SK-N-SH (cell line): ENCODE data around the gene NRG3. TPM values are rescaled to one million over a fixed set of nuclear protein-coding genes. Genes with fewer than 3 reads are reported as not detected.

Source experiments
- CTCF ChIA-PET: fragments of 300-600, 350-600 bp; formaldehyde crosslinking; extraction: SDS; loops from one replicate; lab custom pipeline; 2021; lab: Yijun Ruan, JAX
- POLR2A ChIA-PET: fragments of 350-600 bp; sonication (Branson Sonifier 250); formaldehyde crosslinking; extraction: SDS; loops from one replicate; lab custom pipeline; 2020; ENCODE audit warnings: antibody characterized with exemption, inconsistent platforms; lab: Yijun Ruan, JAX
- DNase-seq: peaks from one replicate; pipeline ENCODE4 v3.0.0; 2012
- H2AFZ ChIP-seq: fragments of 200-600 bp; sonication (generic); 2 replicates; pipeline ENCODE4 v1.8.1; 2016; ENCODE audit warnings: antibody characterized with exemption, mild to moderate bottlenecking, low read depth
- H3F3A ChIP-seq: fragments of 200-600 bp; sonication (generic); replicated peaks from 2 replicates; pipeline ENCODE3; 2016; ENCODE audit warnings: antibody characterized with exemption, mild to moderate bottlenecking; ENCODE audit not compliant: insufficient read depth
- H3K27ac ChIP-seq, 2 experiments: fragments of 200-500 bp in 1 of 2; fragments of 200-600 bp in 1 of 2; sonication (Bioruptor generic) in 1 of 2; sonication (generic), shearing (Covaris generic) in 1 of 2; 2 replicates each; pipeline versions ENCODE4 v1.5.1 to v1.6.1; 2014 to 2016; ENCODE audit warnings: low read depth in 2 of 2, inconsistent platforms in 1 of 2, low read length in 1 of 2, mild to moderate bottlenecking in 1 of 2, mixed read lengths in 1 of 2
- H3K27me3 ChIP-seq: fragments of 200-600 bp; sonication (generic), shearing (Covaris generic); 2 replicates; pipeline ENCODE4 v1.6.1; 2016; ENCODE audit warnings: mixed run types; ENCODE audit not compliant: insufficient read depth
- H3K36me3 ChIP-seq, 2 experiments: fragments of 200-500 bp in 1 of 2; fragments of 200-600 bp in 1 of 2; sonication (Bioruptor generic) in 1 of 2; sonication (generic) in 1 of 2; replicated peaks in 1 of 2; 2 replicates each; pipeline versions ENCODE3 to v1.5.1; 2014 to 2016; ENCODE audit warnings: low read length in 1 of 2, mild to moderate bottlenecking in 1 of 2; ENCODE audit not compliant: insufficient read depth in 2 of 2, control insufficient read depth in 1 of 2
- H3K4me1 ChIP-seq, 2 experiments: fragments of 200-500 bp in 1 of 2; fragments of 200-600 bp in 1 of 2; sonication (Bioruptor generic) in 1 of 2; sonication (generic), shearing (Covaris generic) in 1 of 2; 2 replicates each; pipeline versions ENCODE4 v1.5.1 to v1.6.1; 2014 to 2016; ENCODE audit warnings: low read depth in 1 of 2, low read length in 1 of 2, mixed run types in 1 of 2; ENCODE audit not compliant: insufficient read depth in 2 of 2, control insufficient read depth in 1 of 2
- H3K4me2 ChIP-seq: fragments of 200-600 bp; sonication (generic), shearing (Covaris generic); 2 replicates; pipeline ENCODE4 v1.6.1; 2017; ENCODE audit warnings: mixed run types
- H3K4me3 ChIP-seq, 2 experiments: fragments of 200-500 bp in 1 of 2; fragments of 200-600 bp in 1 of 2; sonication (Bioruptor generic) in 1 of 2; sonication (generic), shearing (Covaris generic) in 1 of 2; 2 replicates each; pipeline versions ENCODE4 v1.5.1 to v1.8.1; 2014 to 2016; ENCODE audit warnings: low read depth in 2 of 2, inconsistent platforms in 1 of 2, low read length in 1 of 2, mild to moderate bottlenecking in 1 of 2, mixed read lengths in 1 of 2, moderate library complexity in 1 of 2
- H3K79me2 ChIP-seq: fragments of 200-600 bp; sonication (generic); 2 replicates; pipeline ENCODE4 v1.8.1; 2017; ENCODE audit warnings: mild to moderate bottlenecking; ENCODE audit not compliant: insufficient read depth
- H3K9ac ChIP-seq: fragments of 200-600 bp; sonication (generic); 2 replicates; pipeline ENCODE4 v1.6.1; 2017; ENCODE audit warnings: mixed run types
- H3K9me2 ChIP-seq: fragments of 200-600 bp; sonication (generic); 2 replicates; pipeline ENCODE4 v1.6.1; 2017; ENCODE audit warnings: mixed run types
- H3K9me3 ChIP-seq: fragments of 200-600 bp; sonication (generic); 2 replicates; pipeline ENCODE4 v1.6.1; 2017; ENCODE audit warnings: mixed run types, mild to moderate bottlenecking, moderate library complexity
- H4K20me1 ChIP-seq: fragments of 200-600 bp; sonication (generic); 2 replicates; pipeline ENCODE4 v1.6.1; 2017; ENCODE audit warnings: mild to moderate bottlenecking, mixed run types; ENCODE audit not compliant: insufficient read depth
- CTCF ChIP-seq: fragments of 200-600 bp; sonication (generic); IDR thresholded peaks from 2 replicates; pipeline ENCODE4 v1.6.1; 2017; ENCODE audit warnings: antibody characterized with exemption, mild to moderate bottlenecking, moderate library complexity
- FOXM1 ChIP-seq: IDR thresholded peaks from 2 replicates; pipeline ENCODE4 v1.4.0; 2012; ENCODE audit warnings: low read depth, mild to moderate bottlenecking
- IRF3 ChIP-seq: fragments of 150-350 bp; IDR thresholded peaks from 2 replicates; pipeline ENCODE4 v1.6.1; 2016; ENCODE audit warnings: mild to moderate bottlenecking, low read depth, low read length
- MAX ChIP-seq: IDR thresholded peaks from 2 replicates; pipeline ENCODE4 v1.4.0; 2012; ENCODE audit warnings: low read depth
- NFIC ChIP-seq: IDR thresholded peaks from 2 replicates; pipeline ENCODE4 v1.4.0; 2012; ENCODE audit warnings: borderline replicate concordance
- RCOR1 ChIP-seq: fragments of 150-350 bp; IDR thresholded peaks from 2 replicates; pipeline ENCODE4 v1.6.1; 2017; ENCODE audit warnings: antibody characterized with exemption, low read length
- SMC3 ChIP-seq: IDR thresholded peaks from 2 replicates; pipeline ENCODE4 v1.6.1; 2012; ENCODE audit warnings: low read depth, low read length, improper control_type of control experiment
- USF1 ChIP-seq: IDR thresholded peaks from 2 replicates; pipeline ENCODE4 v1.4.0; 2012; ENCODE audit warnings: low read depth, borderline replicate concordance
- USF2 ChIP-seq: fragments of 150-350 bp; IDR thresholded peaks from 2 replicates; pipeline ENCODE4 v1.6.1; 2017; ENCODE audit warnings: antibody characterized with exemption, low read length, low read depth, borderline replicate concordance
- YY1 ChIP-seq: IDR thresholded peaks from 2 replicates; pipeline ENCODE4 v1.4.0; 2012; ENCODE audit warnings: low read depth, mild to moderate bottlenecking
- ZBTB33 ChIP-seq: IDR thresholded peaks from 2 replicates; pipeline ENCODE4 v1.4.0; 2012; ENCODE audit warnings: low read depth, borderline replicate concordance
- WGBS: methylation state at CpG from one replicate; pipeline ENCODE4 v1.1.6; 2017; ENCODE audit warnings: low lambda C conversion rate; 5-methylcytosine and 5-hydroxymethylcytosine counted together
- polyA plus RNA-seq, 3 experiments: library from polyadenylated mRNA; depleted of rRNA; stranded (reverse); fragments of >200 nt; gene quantifications; 2 replicates each; pipeline ENCODE4 v1.2.3, GENCODE V29; 2012

The NRG3 gene
- polyA plus RNA-seq, 1 of the 3 experiments (the other 2 are of a cell fraction) = 0.03 TPM

- TF ChIP-seq MAX = no peak
Observed at GRCh38 chr10:82916941-82917340, 1041.9 kb downstream of the NRG3 start (continued).

GRCh38 chr10:82918022-82918421 lies 1043.0 kb downstream of the NRG3 start:
- no peaks in the 10 kb centered on the region for H3K9me2 ChIP-seq
- H3K27me3 ChIP-seq = no peaks in the 10 kb centered on the region
- no peaks in the 10 kb centered on the region for H3K79me2 ChIP-seq
- H3F3A ChIP-seq = no peaks in the 10 kb centered on the region
- POLR2A ChIA-PET = no interaction called here
- H3K9me3 ChIP-seq = no peaks in the 10 kb centered on the region; the same call in 1 of the 2 replicates
- DNase-seq = no peak
- CTCF ChIA-PET = interaction anchor here (0.7 kb wide), 1 partner anchor 10 kb away, joined by 3 read pairs; no protein-coding TSS in a partner anchor
- no peak overlapping the region for H3K27ac ChIP-seq
- no peaks in the 10 kb centered on the region for H4K20me1 ChIP-seq
- H2AFZ ChIP-seq = no peak overlapping the region
- H3K9ac ChIP-seq = no peak overlapping the region
- no peaks in the 10 kb centered on the region for H3K4me1 ChIP-seq
- no peaks in the 10 kb centered on the region for H3K36me3 ChIP-seq
- TF ChIP-seq RCOR1 = no peak
- no peak overlapping the region for H3K4me3 ChIP-seq
- no peak overlapping the region for H3K4me2 ChIP-seq

- H2AFZ ChIP-seq = no peak overlapping the region
- H3K27ac ChIP-seq = no peak overlapping the region
- no peaks in the 10 kb centered on the region for H3K79me2 ChIP-seq
- no peak overlapping the region for H3K4me3 ChIP-seq
- no peak overlapping the region for H3K9ac ChIP-seq
- H3K36me3 ChIP-seq = no peaks in the 10 kb centered on the region
- ChIA-PET CTCF (no interaction called here), POLR2A (no interaction called here)
- H3K4me1 ChIP-seq = peaks cover 0 to 21% of the 10 kb centered on the region in 2 experiments
- no peaks in the 10 kb centered on the region for H3K27me3 ChIP-seq
- H4K20me1 ChIP-seq = no peaks in the 10 kb centered on the region
- no peaks in the 10 kb centered on the region for H3K9me2 ChIP-seq
- no peak for TF ChIP-seq FOXM1
- no peak for TF ChIP-seq USF1
- TF ChIP-seq NFIC = no peak
- TF ChIP-seq SMC3 = no peak
- no peak for TF ChIP-seq ZBTB33
- TF ChIP-seq USF2 = no peak
- no peak for TF ChIP-seq CTCF
- no peak for TF ChIP-seq IRF3
- TF ChIP-seq YY1 = no peak
- TF ChIP-seq MAX = no peak
- no peak overlapping the region for H3K4me2 ChIP-seq
- H3F3A ChIP-seq = peaks cover 25% of the 10 kb centered on the region
- WGBS = 77% methylated on average over 4 of the region's 4 CpGs
- H3K9me3 ChIP-seq = no peaks in the 10 kb centered on the region; the same call in 1 of the 2 replicates
- DNase-seq = no peak
Observed at GRCh38 chr10:82922046-82922445, 1047.1 kb downstream of the NRG3 start.
